Measurements from ENCODE around the gene AMBP.

AMBP gene

GRCh38 chr9:114072184-114073140 is 5.6 kb downstream of the AMBP start:
- no peak for DNase-seq (ENCODE audit: low read depth in 3 of 3)

- DNase-seq (ENCODE audit: low read depth in 3 of 3) = no peak
Measured at GRCh38 chr9:114071197-114071795, 6.8 kb downstream of the AMBP start.

DNA sequence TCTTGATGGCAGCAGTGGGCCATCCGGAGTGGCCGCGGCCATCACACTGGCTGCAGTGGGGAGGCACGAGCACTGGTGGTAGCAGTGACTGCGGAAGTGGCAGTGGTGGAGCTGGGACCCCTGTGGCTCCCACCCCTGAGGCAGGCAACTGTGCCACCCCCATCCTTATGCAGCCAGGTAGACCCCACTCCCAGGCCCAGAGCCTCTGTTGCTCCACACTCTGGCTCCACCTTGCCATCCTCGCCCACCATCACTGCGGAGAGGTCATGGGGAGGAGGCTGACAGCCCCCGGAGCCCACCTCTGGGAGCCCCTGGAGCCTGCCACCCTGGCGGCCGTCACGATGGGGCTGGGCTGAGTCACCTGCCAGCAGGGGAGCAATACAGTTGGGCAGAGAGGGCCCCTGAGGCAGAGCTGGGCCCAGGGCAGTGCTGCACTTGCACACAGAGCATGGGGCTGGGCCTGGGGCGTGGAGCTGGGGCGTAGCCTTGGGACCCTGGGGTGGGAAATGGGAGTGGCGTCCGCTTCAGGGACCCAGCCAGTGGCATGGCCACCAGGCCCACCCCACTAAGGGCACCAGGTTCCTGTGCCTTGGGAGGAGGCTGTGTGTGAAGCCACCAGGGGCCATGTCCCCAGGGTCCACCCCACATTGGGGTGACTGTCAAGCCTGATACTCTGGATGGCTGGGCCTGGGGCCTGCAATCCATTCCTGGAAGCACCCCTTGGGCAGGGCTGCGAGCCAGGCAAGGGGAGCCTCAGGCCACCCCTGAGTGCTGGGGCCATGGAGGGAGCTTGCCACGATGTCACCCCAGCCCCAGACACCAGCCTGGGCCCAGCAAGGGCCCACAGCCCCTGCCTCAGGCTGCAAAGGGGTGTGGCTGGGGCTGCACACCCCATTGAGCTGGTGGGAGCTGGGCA is 7.7 kb downstream of the AMBP start:
- no peak for DNase-seq (ENCODE audit: low read depth in 3 of 3)

DNA sequence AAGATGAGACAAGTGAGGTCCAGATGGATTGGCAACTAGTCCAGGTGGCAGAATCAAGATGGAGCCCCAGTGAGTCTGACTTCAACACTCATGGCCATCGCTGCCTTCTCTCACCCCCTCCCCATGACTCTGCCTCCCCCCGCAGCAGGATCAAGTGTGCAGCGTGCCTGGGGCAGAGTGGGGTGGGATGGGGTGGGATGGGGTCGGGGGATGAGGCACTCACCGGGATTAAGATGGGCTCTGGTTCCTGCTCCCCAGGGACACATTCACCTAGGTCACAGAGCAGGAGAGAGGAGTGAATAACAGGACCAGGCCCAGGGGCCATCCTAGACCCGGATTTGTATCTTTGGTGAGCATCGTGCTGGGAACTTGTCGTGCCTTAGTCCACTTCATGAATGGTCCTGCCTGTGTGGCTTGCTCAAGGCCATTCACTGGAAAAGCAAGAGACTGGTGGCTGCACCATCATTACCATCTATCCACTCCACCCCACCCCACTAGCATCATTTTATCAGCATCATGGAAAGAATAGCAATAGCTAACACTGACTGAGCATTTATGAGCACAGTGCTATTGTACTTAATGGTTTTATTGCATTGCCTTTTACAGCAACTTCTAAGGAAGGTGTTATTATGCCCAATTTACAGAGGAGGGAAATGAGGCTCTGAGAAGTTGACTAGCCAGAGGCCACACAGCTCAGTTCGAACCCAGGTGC is 8.5 kb downstream of the AMBP start:
- DNase-seq (ENCODE audit: low read depth in 3 of 3) = no peak

DNA sequence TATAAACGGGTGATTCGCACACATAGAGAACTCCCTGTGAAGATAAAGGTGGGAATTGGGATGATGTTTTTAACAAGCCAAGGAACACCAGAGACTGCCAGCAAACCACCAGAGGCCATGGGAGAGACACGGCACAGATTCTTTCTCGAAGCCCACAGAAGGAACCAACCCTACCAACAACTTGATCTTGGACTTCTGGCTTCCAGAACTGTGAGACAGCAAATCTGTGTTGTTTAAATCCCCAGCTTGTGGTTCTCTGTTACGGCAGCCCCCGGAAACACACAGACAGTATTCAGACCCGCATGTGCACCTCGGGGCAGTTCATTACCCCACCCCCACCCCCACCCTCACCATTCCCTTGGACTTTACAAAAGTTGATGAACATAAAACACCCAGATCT is 12.8 kb downstream of the AMBP start:
- no peak for DNase-seq (ENCODE audit: low read depth in 3 of 3)

DNA sequence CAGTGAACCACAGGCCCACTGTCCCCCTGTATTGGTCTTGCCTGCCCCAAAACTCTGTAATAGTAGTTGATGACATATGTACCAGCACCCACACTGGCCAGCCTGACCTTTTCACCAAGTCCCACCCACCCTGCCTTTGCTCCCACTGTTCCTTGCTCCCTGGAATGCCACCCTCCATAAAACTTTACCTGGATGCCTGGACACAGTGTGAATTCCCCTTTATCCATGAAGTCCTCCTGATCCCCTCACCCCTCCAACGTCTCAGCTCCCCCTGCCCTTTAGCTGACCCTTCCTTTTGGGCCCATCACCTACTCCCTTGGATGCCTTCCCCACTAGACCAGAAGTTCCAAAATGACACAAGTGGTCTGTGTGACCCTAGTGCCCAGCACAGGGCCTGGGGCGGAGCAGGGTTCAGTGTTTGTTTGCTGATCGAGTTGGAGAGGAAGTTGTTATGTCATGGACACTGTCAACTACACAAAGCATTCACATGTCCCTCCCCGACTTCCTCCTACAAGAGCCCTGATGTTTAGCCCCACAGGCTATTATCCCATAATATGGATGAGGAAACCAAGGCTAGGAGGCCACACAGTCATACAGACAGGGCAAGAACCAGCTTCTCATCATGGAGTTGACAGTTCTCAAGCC is 16.1 kb downstream of the AMBP start:
- no peak for DNase-seq (ENCODE audit: low read depth in 3 of 3)

DNA sequence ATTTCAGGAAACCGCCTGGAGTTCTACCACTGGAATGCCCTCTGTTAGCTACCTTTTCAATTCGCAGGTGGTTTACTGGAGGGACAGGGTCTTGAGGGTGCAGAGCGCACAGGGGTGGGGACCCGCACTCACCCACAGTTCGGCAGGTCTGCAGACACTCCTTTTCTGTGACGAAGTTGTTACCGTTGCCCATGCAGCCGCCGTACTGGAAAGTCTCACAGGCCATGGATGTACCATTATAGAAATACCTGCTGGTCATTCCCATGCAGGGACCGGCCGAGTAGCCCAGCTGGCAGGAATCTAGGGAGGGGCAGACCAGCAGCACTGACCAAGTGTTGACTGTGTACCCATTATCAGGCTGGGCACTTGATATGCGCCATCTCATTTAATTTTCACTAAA is 16.8 kb downstream of the AMBP start:
- DNase-seq (ENCODE audit: low read depth in 3 of 3) = no peak

- no peak for DNase-seq (ENCODE audit: low read depth in 3 of 3)
Measured at GRCh38 chr9:114060711-114061110, 17.4 kb downstream of the AMBP start.

GRCh38 chr9:114060070-114060469 is 18.0 kb downstream of the AMBP start:
- no peak for DNase-seq (ENCODE audit: low read depth in 3 of 3)

DNA sequence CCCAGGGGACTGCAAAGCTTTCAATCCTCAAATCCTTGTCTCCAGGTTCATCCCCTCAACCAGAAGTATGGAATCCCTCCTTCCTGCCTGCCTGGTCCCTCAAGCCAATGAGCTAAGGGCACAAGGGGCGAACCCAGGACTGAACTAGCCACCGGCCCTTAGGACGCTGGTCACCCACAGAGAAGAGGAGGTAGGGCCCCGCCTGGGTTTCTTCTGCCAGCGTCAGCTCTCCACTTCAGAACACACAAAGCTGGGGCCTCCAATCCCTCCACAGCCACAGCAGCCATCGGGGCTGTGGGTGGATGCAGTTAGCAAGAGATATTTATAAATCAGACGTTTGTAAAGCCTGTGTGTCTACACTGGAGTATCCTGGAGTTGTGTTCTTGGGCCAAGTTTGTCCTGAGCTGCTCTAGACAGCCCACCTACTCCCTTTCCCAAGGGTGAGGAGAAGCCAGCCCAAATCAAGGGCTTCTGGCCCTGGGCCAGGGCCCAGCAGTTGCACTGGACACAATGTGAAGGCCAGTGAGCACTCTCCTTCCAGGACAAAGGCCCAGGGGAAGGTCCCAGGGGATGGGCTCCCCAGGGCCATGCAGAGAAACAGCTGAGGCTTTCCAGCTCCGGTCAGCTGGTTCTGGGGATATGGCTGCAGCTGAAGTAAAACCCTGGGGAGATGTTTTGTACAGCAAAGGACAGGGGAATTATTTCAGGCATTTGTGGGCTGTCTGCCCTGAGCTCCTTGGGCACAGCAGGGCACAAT is 18.9 kb downstream of the AMBP start:
- no peak for DNase-seq (ENCODE audit: low read depth in 3 of 3)

DNA sequence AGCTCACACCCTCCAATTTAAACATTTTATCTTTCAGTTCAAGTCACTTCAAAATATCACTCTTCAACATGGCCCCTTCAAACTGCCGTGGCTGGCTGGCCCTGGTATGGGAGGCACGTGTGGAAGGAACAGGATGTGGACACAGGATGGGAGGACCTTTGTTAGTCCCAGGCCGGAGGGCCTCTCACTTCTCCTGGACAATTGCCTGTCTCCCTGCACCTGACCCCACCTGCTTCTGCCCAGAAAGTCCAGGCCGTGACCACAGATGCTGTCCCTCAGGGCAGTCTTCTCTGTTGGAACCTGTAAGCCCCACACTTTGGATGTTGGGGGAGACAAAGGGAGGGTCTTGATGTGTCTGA is 19.4 kb downstream of the AMBP start:
- DNase-seq (ENCODE audit: low read depth in 3 of 3) = no peak

DNA sequence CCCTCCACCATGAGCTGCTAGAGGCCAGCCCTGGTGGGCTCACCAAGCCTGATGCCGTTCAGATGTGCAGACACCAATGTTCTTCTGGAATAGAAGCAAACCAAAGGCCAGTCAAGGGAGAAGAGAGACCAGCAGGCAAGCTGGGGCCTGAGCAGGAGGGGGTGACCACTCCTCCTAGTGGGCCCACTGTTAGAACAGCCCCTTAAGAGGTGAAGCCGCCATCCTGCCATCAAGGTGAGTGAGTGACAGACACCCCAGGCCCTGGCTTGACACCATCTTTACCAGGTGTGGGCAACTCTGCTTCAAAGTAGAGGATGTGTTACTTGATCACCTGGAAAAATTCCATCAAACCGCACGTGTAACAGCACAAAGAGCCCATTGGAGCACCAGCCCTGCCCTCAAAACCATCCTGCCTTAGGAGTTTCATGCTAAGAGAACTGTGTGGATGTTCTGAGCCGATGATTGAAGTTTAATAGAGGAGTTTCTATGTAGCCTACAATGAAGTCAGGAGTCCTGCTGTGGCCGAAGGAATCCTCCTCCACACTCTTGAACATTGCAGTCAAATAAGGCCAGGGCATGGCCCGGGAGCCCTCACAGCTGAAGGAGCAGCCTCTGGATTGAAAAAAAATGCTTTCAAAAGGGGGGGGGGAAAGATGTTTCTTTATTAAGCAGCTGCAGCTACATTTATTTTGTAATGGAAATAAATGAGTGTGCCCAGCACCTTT is 20.8 kb downstream of the AMBP start:
- no peak for DNase-seq (ENCODE audit: low read depth in 3 of 3)

DNA sequence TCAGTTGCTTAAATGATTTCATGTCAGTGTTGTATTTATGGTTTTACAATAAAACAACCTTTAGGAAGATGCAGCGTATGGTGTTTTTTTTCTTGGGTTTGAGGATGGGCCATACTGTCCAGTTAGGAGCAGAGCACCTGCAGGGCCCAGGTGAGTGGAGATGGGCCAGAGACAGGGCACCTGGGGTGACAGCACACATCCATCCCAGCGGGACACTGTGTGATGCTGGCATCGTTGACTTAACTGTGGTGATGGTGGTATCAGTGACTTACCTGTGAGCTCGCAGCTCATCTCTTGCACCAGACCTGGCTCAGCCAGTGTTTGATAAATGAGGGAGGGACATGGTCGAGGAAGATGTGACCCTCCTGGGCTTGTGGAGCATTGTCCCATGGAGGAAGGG is 21.6 kb downstream of the AMBP start:
- no peak for DNase-seq (ENCODE audit: low read depth in 3 of 3)

GRCh38 chr9:114055894-114056293 is 22.2 kb downstream of the AMBP start:
- no peak for DNase-seq (ENCODE audit: low read depth in 3 of 3)

DNA sequence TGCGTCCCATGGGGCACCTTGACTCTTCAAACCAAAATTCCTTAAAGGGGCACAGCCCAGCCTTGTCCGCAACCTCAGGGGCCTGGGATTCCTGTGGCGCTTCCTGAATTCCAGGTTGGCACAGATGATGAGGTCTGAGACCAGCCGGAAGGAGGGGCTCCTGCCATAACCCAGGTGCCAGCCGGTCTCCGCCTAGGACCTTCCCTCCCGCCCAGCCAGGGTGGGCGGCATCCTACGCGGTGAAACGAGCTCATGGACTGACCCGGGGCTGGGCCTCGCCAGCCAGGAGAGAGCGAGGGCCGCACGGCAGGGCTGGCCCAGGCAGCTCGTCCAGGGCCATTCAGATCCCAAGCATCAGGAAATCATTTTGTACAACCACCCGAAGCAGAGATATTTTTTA is 23.0 kb downstream of the AMBP start:
- DNase-seq (ENCODE audit: low read depth in 3 of 3) = no peak

GRCh38 chr9:114054191-114054690 is 23.9 kb downstream of the AMBP start:
- DNase-seq (ENCODE audit: low read depth in 3 of 3) = no peak

- no peak for DNase-seq (ENCODE audit: low read depth in 3 of 3)
Measured at GRCh38 chr9:114053246-114054005, 24.7 kb downstream of the AMBP start.

- DNase-seq (ENCODE audit: low read depth in 3 of 3) = no peak
Measured at GRCh38 chr9:114051706-114052105, 26.4 kb downstream of the AMBP start.

DNA sequence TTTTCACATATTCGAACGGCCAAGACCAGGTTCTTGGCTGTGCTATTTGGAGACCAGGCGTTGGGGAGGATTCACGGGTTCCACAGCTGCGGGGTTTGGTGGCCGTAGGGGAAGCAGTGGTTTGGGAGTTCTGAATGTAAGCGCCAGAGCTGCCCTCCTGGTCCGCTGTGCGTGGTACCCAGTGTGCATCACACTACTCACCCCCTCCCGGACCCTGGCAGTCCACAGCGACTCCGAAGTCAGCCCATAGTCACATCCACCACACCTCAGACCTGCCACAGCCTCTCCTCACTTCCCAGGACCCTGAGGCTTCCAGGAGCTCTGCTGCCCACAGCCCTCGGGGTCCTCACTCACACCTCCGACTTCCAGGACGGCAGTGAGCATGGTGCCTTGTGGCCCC is 26.8 kb downstream of the AMBP start:
- no peak for DNase-seq (ENCODE audit: low read depth in 3 of 3)

Data from stimulated activated CD4-positive, alpha-beta T cell treated with anti-CD3 and anti-CD28 coated beads, TNF-alpha, amount 100 ng/mL, for 48 hours (primary cell).